Measurements from ENCODE around the gene GEMIN4. TPM values are rescaled to one million over a fixed set of nuclear protein-coding genes. Genes with fewer than 3 reads are reported as not detected.

Gene GEMIN4
- total RNA-seq, 1 experiment from 2014 or later = 48.4 TPM

GRCh38 chr17:800446-801242 is 48.6 kb upstream of the GEMIN4 start:
- peaks cover 8% of the 10 kb centered on the region for H3K4me1 Mint-ChIP-seq
- ChIA-PET CTCF (interaction anchor here (10.3 kb wide), 1 partner anchor 180 kb away, joined by 190 read pairs; the partner anchor contains the start of gene NXN), POLR2A (no interaction called here)
- H3K27ac Mint-ChIP-seq = no peak overlapping the region; the same call in 1 of the 2 replicates
- TF ChIP-seq USF1 (CRISPR knock-in tag; IDR thresholded peaks at IDR 0.05) (no peak), RORB (CRISPR knock-in tag; IDR thresholded peaks at IDR 0.05) (no peak), ZNF532 (CRISPR knock-in tag; IDR thresholded peaks at IDR 0.05; ENCODE audit: borderline replicate concordance) (no peak), GTF2I (CRISPR knock-in tag; conservative IDR thresholded peaks at IDR 0.05) (no peak), NFE2L1 (CRISPR knock-in tag; IDR thresholded peaks at IDR 0.05) (no peak), ATF2 (CRISPR knock-in tag; IDR thresholded peaks at IDR 0.05; ENCODE audit: borderline replicate concordance, low read depth) (no peak), ZNF425 (CRISPR knock-in tag; conservative IDR thresholded peaks at IDR 0.05) (no peak), ZNF281 (CRISPR knock-in tag; IDR thresholded peaks at IDR 0.05) (no peak), GABPB1 (CRISPR knock-in tag; IDR thresholded peaks at IDR 0.05) (no peak), SMAD4 (CRISPR knock-in tag; IDR thresholded peaks at IDR 0.05) (no peak), ESRRA (CRISPR knock-in tag; IDR thresholded peaks at IDR 0.05; ENCODE audit: borderline replicate concordance) (no peak), ETV6 (CRISPR knock-in tag; IDR thresholded peaks at IDR 0.05) (no peak), ARID4B (CRISPR knock-in tag; IDR thresholded peaks at IDR 0.05; ENCODE audit: borderline replicate concordance) (no peak), ELF4 (CRISPR knock-in tag; IDR thresholded peaks at IDR 0.05; ENCODE audit: low read depth) (no peak), ZNF263 (CRISPR knock-in tag; IDR thresholded peaks at IDR 0.05; ENCODE audit: low read depth) (no peak), E2F4 (CRISPR knock-in tag; IDR thresholded peaks at IDR 0.05; ENCODE audit: borderline replicate concordance, low read depth) (no peak), PRRX2 (CRISPR knock-in tag; IDR thresholded peaks at IDR 0.05) (no peak), ZNF232 (CRISPR knock-in tag; IDR thresholded peaks at IDR 0.05) (no peak), KAT7 (CRISPR knock-in tag; IDR thresholded peaks at IDR 0.05; ENCODE audit: borderline replicate concordance) (no peak)
- H3K9me3 Mint-ChIP-seq = no peaks in the 10 kb centered on the region
- H3K4me3 Mint-ChIP-seq = no peak overlapping the region
- H3K27me3 Mint-ChIP-seq (ENCODE audit: low read depth) = no peaks in the 10 kb centered on the region
- no peak for ATAC-seq
- DNase-seq (ENCODE audit: low spot score) = no peak
- peaks cover 9% of the 10 kb centered on the region for H3K36me3 Mint-ChIP-seq

Measured in WTC11 (cell line).